Parathyroid adenoma (tissue), 2 donors: ENCODE results near the gene NPC2.

ENCODE experiments used
- H2AFZ ChIP-seq: fragments of 300-600 bp; sonication (generic); one replicate; pipeline ENCODE4 v1.7.0; 2017; ENCODE audit warnings: antibody characterized with exemption, mild to moderate bottlenecking
- H3K27ac ChIP-seq: fragments of 300-600 bp; sonication (generic); one replicate; pipeline ENCODE4 v1.7.0; 2017
- H3K27me3 ChIP-seq: fragments of 300-600 bp; sonication (generic); one replicate; pipeline ENCODE4 v1.7.0; 2017; ENCODE audit warnings: low read length; ENCODE audit not compliant: control insufficient read depth, insufficient read depth
- H3K36me3 ChIP-seq: fragments of 300-600 bp; sonication (generic); one replicate; pipeline ENCODE4 v1.7.0; 2017; ENCODE audit warnings: low read length; ENCODE audit not compliant: control insufficient read depth, insufficient read depth
- H3K4me1 ChIP-seq: fragments of 300-600 bp; sonication (generic); one replicate; pipeline ENCODE4 v1.7.0; 2017; ENCODE audit warnings: control low read depth
- H3K4me2 ChIP-seq: fragments of 300-600 bp; sonication (generic); one replicate; pipeline ENCODE4 v1.7.0; 2017; ENCODE audit warnings: low read length
- H3K4me3 ChIP-seq: fragments of 300-600 bp; sonication (generic); one replicate; pipeline ENCODE4 v1.7.0; 2017; ENCODE audit warnings: low read depth, low read length
- H3K79me2 ChIP-seq: fragments of 300-600 bp; sonication (generic); one replicate; pipeline ENCODE4 v1.7.0; 2017; ENCODE audit warnings: control low read depth
- H3K9ac ChIP-seq: fragments of 300-600 bp; sonication (generic); one replicate; pipeline ENCODE4 v1.7.0; 2017; ENCODE audit warnings: mild to moderate bottlenecking
- H3K9me3 ChIP-seq: fragments of 300-600 bp; sonication (generic); one replicate; pipeline ENCODE4 v1.7.0; 2017; ENCODE audit warnings: low read length; ENCODE audit not compliant: control insufficient read depth
- CTCF ChIP-seq: fragments of 300-600 bp; sonication (generic); IDR thresholded peaks from one replicate; pipeline ENCODE4 v1.7.0; 2017; ENCODE audit warnings: antibody characterized with exemption, mild to moderate bottlenecking
- donor health status: primary hyperparathyroidism.

Gene NPC2

GRCh38 chr14:74502236-74503019 lies 9.3 kb upstream of the NPC2 start:
- Histone ChIP-seq H3K9me3 (no peaks in the 10 kb centered on the region), H3K4me1 (no peaks in the 10 kb centered on the region), H3K9ac (no peak overlapping the region), H3K27me3 (no peaks in the 10 kb centered on the region), H3K27ac (no peak overlapping the region), H3K4me3 (no peak overlapping the region), H3K36me3 (no peaks in the 10 kb centered on the region), H3K4me2 (no peak overlapping the region), H3K79me2 (peaks cover 6% of the 10 kb centered on the region), H2AFZ (no peak overlapping the region)
- TF ChIP-seq CTCF: peak; percentile 42

GRCh38 chr14:74501691-74502090 lies 8.6 kb upstream of the NPC2 start:
- no peaks in the 10 kb centered on the region for H3K9me3 ChIP-seq
- H3K4me3 ChIP-seq: no peak overlapping the region
- no peak overlapping the region for H3K27ac ChIP-seq
- H3K79me2 ChIP-seq: peaks cover 6% of the 10 kb centered on the region
- H3K4me1 ChIP-seq: no peaks in the 10 kb centered on the region
- no peak overlapping the region for H2AFZ ChIP-seq
- no peaks in the 10 kb centered on the region for H3K36me3 ChIP-seq
- no peak overlapping the region for H3K9ac ChIP-seq
- TF ChIP-seq CTCF: no peak
- H3K27me3 ChIP-seq: no peaks in the 10 kb centered on the region
- H3K4me2 ChIP-seq: no peak overlapping the region

GRCh38 chr14:74501135-74501614 lies 8.1 kb upstream of the NPC2 start:
- H3K36me3 ChIP-seq: no peaks in the 10 kb centered on the region
- H3K9ac ChIP-seq: no peak overlapping the region
- H3K27me3 ChIP-seq: no peaks in the 10 kb centered on the region
- no peaks in the 10 kb centered on the region for H3K9me3 ChIP-seq
- peak; percentile 15 for TF ChIP-seq CTCF
- no peak overlapping the region for H3K4me2 ChIP-seq
- no peak overlapping the region for H2AFZ ChIP-seq
- H3K79me2 ChIP-seq: peaks cover 6% of the 10 kb centered on the region
- no peaks in the 10 kb centered on the region for H3K4me1 ChIP-seq
- no peak overlapping the region for H3K4me3 ChIP-seq
- H3K27ac ChIP-seq: no peak overlapping the region

- no peak overlapping the region for H2AFZ ChIP-seq
- no peaks in the 10 kb centered on the region for H3K9me3 ChIP-seq
- H3K36me3 ChIP-seq: no peaks in the 10 kb centered on the region
- no peaks in the 10 kb centered on the region for H3K27me3 ChIP-seq
- no peak overlapping the region for H3K27ac ChIP-seq
- peaks cover 6% of the 10 kb centered on the region for H3K79me2 ChIP-seq
- no peak overlapping the region for H3K9ac ChIP-seq
- H3K4me3 ChIP-seq: no peak overlapping the region
- H3K4me2 ChIP-seq: no peak overlapping the region
- no peak for TF ChIP-seq CTCF
- no peaks in the 10 kb centered on the region for H3K4me1 ChIP-seq
Measured at GRCh38 chr14:74500417-74501134, 7.5 kb upstream of the NPC2 start.
